Fibroblast of villous mesenchyme (primary cell): ENCODE data around the gene KANSL2. TPM values are rescaled to one million over a fixed set of nuclear protein-coding genes. Genes with fewer than 3 reads are reported as not detected.
"Not testable (repeated sequence)": the region's sequence is repeated elsewhere in the genome, so short reads cannot be mapped to it uniquely, and the experiment has no call there.

Experiments
- DNase-seq: peaks from one replicate; pipeline ENCODE4 v3.0.0-alpha.2; 2010; ENCODE audit warnings: low read depth
- H3K4me3 ChIP-seq: 2 replicates; pipeline ENCODE4 v1.5.1; 2011; ENCODE audit warnings: low read depth, mild to moderate bottlenecking, low read length
- CTCF ChIP-seq: IDR thresholded peaks from 2 replicates; pipeline ENCODE4 v1.5.1; 2012; ENCODE audit warnings: low read depth, mild to moderate bottlenecking, low read length; ENCODE audit not compliant: insufficient read depth
- total RNA-seq: library from RNA; depleted of rRNA; stranded (reverse); fragments of >200 nt; gene quantifications from 2 replicates; pipeline ENCODE4 v1.2.3, GENCODE V29; 2012

The KANSL2 gene, protein sequence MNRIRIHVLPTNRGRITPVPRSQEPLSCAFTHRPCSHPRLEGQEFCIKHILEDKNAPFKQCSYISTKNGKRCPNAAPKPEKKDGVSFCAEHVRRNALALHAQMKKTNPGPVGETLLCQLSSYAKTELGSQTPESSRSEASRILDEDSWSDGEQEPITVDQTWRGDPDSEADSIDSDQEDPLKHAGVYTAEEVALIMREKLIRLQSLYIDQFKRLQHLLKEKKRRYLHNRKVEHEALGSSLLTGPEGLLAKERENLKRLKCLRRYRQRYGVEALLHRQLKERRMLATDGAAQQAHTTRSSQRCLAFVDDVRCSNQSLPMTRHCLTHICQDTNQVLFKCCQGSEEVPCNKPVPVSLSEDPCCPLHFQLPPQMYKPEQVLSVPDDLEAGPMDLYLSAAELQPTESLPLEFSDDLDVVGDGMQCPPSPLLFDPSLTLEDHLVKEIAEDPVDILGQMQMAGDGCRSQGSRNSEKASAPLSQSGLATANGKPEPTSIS
- total RNA-seq = 55.4 and 60.5 TPM in 2 replicates

DNA sequence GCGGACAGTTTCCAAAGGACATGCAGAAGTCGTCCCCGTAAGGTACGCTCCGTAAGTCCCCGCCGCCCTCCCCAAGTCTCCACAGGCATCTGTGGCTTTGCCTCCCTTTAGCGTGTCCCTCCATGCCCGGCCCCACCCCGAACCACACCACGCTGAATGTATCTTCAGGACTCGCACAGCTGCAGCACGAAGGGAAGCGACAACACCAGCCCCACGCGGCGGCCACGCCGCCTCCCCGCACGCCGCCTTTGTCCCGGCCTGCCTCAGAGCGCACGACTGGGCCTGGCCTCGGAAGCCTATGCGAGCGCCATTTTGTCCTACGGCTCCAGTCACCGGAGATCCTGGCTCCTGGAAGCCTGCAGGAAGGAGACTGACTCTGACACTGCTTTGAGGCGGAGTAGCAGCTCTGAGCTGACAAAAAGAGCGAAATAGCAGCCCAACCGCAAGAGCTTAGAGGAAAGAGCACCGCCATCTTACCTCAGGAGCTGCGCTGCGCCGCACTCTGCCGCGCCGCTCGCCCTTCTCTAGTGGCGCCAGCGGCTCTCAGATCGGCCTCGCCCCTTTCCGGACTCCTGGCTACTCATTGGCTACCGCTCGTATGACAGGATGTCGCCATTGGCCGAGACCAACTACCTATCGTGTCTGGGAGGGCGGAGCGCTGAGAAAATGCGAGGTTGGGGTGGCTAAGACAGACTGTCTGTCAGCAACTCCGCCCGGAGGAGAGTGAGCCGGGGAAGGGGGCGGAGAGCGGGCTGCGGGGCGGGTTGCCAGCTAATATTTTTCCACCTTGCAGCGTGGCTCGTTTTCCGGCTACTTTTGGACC lies at the start of gene KANSL2:
KANSL2 (minus strand) TSS at position 529 of the 823 bp plus-strand sequence. CDS start 606 bp downstream, outside the sequence.
- H3K4me3 ChIP-seq = peak within 1 kb of the TSS; percentile 81
- no peak for TF ChIP-seq CTCF
- peak; percentile 99 for DNase-seq

- TF ChIP-seq CTCF = no peak
- H3K4me3 ChIP-seq = no peak overlapping the region
- DNase-seq = no peak
Observed at GRCh38 chr12:48728807-48729206, 46.8 kb upstream of the KANSL2 start.

- not testable (repeated sequence) for H3K4me3 ChIP-seq, DNase-seq
Observed at GRCh38 chr12:48720737-48721136, 38.7 kb upstream of the KANSL2 start.

DNA sequence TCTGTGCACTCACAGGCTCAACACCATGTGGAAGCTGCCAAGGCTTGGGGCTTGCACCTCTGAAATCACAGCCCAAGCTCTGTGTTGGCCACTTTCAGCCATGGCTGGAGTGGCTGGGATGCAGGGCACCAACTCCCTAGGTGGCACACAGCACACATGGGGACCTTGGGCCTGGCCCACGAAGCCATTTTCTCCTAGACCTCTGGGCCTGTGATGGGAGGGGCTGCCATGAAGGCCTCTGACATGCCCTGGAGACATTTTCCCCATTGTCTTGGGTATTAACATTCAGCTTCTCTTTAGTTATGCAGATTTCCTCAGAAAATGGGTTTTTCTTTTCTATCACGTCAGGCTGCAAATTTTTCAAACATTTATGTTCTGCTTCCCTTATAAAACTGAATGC lies 38.1 kb upstream of the KANSL2 start:
- H3K4me3 ChIP-seq, DNase-seq: not testable (repeated sequence)

- not testable (repeated sequence) for DNase-seq, H3K4me3 ChIP-seq
Observed at GRCh38 chr12:48719002-48719401, 37.0 kb upstream of the KANSL2 start.

GRCh38 chr12:48717252-48717695 lies 35.2 kb upstream of the KANSL2 start:
- no peak for TF ChIP-seq CTCF
- H3K4me3 ChIP-seq = peak overlapping the region; percentile 77
- peak; percentile 16 for DNase-seq

- DNase-seq = peak; percentile 100
- H3K4me3 ChIP-seq = peak within 1 kb of the TSS; percentile 77
- peak; percentile 28 for TF ChIP-seq CTCF
Observed at GRCh38 chr12:48716493-48717251, 34.6 kb upstream of the KANSL2 start, which contains the start of gene CCNT1. Gene CCNT1 (minus strand): TSS chr12:48716707. CDS start chr12:48716675, 32 bp downstream.

GRCh38 chr12:48716168-48716492 lies 34.1 kb upstream of the KANSL2 start:
- H3K4me3 ChIP-seq = peak overlapping the region; percentile 77
- no peak for TF ChIP-seq CTCF
- no peak for DNase-seq
